ENCODE data around the gene TOMM6.

DNA sequence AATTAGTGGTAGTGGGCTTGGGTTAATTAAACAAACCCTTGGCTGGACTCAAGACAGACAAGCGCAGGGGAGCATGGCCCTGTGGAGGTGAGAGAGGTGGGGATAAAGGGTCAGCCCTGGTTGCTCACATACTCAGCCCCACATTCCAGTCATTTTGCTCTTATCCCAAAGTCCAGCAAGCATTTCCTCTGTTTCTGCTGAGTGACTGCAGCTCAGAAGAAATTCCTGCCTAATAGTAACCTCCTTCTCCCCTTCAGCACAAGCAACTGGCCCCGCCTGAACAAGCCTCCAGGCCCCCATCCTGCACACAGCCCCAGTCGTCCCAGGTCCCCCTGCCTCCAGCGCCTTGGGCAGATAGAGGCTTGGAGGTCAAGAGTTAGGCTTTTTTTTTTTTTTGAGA is 48.5 kb upstream of the TOMM6 start:
- TF ChIP-seq EZH2 (IDR thresholded peaks at IDR 0.05): no peak
- TF ChIP-seq POLR2AphosphoS5 (IDR thresholded peaks at IDR 0.05; ENCODE audit: borderline replicate concordance, low read depth, low read length): no peak
- no peak for TF ChIP-seq FOXP2 (optimal IDR thresholded peaks at IDR 0.05; ENCODE audit: control extremely low read depth, extremely low read length, insufficient read depth)

Measured in SK-N-MC (cell line).